GM18858 (cell line): ENCODE data around the gene SETDB2.

Experiments used
- ATAC-seq: cut with Tn5 transposase; IDR thresholded peaks from one replicate; pipeline ENCODE4 v1.9.1; 2021; ENCODE audit not compliant: unreplicated experiment

SETDB2 gene

DNA sequence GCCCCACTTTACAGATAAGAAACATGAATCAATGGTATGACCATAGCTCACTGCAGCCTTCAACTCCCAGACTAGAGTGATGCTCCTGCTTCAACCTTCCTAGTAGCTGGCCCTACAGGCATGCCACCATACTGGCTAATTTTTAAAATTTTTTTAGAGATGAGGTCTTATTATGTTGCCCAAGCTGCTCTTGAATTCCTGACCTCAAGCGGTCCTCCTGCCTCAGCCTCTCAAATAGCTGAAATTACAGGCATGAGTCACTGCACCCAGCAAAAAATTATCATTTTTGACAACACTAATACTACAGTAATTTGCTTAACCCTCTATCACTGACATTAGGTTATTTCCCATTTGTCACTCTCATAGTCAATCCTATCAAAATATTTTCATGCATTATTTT, 15.0 kb upstream of the SETDB2 start:
- ATAC-seq = no peak

- ATAC-seq = no peak
Measured at GRCh38 chr13:49435992-49436391, 8.1 kb upstream of the SETDB2 start.

GRCh38 chr13:49436890-49437289, 7.2 kb upstream of the SETDB2 start:
- no peak for ATAC-seq

- no peak for ATAC-seq
Measured at GRCh38 chr13:49437705-49438104, 6.4 kb upstream of the SETDB2 start.

DNA sequence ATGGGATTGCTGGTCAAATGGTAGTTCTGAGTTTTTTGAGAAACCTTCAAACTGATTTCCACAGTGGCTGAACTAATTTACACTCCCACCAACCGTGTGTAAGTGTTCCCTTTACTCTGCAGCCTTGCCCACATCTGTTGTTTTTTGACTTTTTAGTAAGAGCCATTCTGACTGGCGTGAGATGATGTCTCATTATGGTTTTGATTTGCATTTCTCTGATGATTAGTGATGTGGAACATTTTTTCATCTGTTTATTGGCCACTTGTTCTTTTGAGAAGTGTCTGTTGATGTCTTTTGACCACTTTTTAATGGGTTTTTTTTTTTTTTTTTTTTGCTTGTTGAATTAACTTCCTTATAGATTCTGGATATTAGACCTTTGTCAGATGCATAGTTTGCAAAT, 4.5 kb upstream of the SETDB2 start:
- ATAC-seq = no peak

GRCh38 chr13:49441312-49441711, 2.8 kb upstream of the SETDB2 start:
- no peak for ATAC-seq

DNA sequence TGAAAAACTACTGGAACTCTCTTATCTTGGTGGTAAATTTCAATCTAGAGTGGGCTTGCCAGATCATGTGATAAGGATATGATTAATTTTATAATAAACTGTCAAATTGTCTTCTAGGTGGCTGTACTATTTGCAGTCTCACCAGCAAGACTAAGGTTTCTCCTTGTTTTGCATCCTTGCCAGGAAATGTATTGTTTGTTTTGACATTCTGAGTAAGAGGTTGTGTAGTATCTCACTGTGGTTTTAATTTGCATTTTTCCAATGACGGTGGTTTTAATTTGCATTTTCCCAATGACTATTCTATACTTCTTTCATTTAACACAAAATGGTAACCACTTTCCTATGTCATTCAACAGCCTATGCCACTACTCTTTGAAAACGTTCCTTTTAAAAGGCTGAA, 2.2 kb upstream of the SETDB2 start:
- ATAC-seq = no peak

DNA sequence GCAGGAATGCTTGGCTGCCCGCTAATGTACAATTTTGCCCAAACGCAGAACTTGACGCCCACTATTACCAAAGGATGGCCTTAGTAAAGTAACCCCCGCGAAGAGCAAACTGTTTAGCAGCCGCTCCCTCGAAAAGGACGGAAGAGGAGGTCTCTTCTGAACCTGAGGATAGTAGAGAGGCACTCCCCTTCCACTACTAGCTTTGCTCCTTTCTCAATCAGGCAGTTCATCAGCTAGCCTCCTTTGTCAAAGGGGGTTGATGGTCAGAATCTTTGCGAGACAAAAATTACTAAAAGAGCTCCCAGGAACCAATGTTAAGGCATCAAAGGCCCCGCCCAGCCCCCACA, 744 bp upstream of the SETDB2 start:
- no peak for ATAC-seq

DNA sequence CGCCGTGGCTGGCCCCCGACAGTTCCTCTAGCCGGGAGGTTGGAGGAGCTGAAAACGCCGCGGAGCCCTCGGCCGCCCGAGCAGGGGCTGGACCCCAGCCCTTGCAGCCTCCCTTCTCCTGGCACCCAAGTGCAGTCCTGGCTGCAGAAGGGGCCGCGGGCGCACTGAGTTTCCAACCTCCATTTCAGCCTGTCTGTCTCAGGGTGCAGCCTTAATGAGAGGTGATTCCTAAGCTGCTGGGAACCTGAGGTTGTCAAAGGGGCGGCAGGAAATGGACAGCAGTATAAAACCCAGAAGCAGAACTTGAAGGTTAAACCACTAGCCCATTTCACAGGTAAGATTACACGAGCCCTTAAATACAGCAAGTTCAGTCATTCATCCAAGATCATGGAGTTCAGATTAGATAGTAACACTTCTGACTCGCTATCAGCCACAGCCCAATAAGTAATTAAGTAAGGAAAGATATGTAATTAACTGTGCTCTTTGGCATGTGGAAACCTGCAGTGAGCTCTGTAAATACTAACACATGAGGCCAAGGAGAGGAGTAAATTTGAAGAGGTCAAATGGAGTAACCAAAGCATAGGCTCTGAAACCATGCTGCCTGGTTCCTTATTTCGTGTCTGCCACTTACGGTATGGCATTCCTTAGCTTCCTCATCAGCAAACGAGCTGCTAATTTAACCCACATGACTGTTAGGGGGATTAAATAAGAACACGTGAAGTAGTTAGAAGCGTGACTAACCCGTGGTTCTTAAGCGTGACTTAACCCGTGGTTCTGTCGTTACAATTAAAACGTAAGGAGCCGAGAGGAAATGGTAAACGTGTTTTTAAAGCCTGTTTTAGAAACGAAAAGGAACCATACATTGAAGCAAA, 686 bp downstream of the SETDB2 start:
- peak; percentile 0 for ATAC-seq

GRCh38 chr13:49446473-49446872, 2.4 kb downstream of the SETDB2 start:
- ATAC-seq = no peak

DNA sequence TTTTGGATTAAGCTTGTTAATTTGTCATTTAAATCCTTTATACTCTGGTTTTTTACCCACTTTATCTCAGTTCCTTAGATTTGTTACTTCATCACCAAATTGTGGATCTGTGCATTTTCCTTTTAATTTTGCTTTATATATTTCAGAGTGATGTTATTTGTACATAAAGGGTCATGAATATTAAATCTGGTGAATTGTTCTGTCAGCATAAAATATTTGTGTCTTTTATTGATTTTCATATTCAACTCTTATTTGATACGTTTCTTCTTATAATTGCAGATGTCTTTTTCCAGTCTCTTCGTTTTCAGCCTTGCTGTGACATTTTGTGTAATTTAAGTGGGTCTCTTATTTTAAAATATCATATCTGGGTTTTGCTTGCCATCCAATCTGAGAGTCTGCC, 4.7 kb downstream of the SETDB2 start:
- no peak for ATAC-seq

DNA sequence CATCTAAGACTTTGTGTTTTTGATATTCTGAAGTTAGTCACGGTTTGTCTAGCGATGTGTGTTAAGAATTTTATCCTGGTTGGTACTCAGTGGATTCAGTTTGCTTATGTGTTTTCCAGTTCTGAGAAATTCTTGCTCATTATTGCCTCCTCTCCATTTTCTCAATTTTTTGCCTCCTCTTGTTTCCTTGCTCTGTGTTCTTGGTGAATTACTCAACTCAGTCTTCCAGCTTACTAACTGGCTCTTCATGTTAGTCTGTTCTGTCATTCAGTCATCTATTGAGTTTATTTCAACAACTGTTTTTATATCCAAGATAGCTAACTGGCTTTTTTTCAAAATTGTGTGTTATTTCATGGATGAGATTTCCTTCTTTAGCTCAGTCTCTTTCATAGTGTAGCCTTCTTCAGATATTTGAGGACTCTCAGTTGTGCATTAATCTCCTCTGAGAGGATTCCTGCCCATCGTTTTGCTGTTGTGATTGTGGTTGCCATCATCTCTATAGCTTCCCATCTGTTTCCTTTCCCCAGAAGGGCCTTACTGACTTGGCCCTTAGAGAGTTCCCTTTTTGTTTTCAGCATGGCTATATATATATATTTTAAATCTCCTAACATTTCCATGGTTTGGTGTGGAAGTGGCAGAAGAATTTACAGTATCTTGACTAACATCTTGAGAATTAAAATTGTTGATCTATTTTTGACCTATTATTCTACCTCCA, 6.2 kb downstream of the SETDB2 start:
- ATAC-seq = no peak

DNA sequence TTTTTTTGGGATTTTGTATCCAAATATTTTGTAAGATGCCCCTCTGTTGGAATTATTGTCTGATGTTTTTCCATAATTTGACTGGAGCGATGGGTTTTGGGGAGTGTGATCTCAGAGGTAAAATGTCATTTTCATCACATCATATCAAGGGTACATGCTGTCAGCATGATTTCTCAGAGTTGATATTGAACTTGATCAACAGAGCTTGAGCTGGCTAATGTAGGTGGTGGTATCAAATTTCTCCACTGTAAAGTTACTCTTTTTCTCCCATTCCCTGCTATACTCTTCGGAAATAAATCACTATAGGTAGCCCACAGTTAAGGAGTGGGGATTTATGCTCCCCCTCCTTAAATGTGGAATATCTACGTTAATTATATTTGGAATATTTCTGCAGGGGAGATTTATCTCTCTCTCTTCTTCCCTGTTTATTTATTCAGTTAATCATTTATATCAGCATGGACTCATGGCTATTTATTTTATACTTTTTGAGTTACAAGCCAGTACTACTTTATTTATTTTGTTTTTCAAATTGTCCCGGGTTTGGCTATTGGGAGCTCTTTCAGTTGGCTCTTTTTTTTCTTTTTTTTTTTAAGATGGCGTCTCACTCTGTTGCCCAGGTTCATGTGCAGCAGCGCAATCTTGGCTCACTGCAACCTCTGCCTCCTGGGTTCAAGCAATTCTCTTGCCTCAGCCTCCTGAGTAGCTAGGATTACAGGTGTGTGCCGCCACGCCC, 8.8 kb downstream of the SETDB2 start:
- no peak for ATAC-seq

DNA sequence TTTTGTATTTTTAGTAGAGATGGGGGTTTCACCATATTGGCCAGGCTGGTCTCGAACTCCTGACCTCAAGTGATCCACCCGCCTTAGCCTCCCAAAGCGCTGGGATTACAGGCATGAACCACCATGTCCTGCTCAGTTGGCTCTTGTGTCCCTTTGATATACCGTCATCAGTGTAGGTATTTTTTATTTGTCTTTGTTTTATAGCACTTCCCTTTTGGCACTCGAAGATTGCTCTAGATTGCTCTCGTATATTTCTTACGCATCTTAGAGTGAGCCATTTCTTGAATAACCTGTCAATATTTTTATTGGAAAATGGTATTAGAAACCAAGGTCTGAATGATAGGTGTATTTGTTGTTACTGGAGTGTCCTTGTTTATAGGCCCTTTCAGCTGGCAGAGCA, 9.4 kb downstream of the SETDB2 start:
- no peak for ATAC-seq

GRCh38 chr13:49454388-49455006, 10.4 kb downstream of the SETDB2 start:
- peak; percentile 95 for ATAC-seq

DNA sequence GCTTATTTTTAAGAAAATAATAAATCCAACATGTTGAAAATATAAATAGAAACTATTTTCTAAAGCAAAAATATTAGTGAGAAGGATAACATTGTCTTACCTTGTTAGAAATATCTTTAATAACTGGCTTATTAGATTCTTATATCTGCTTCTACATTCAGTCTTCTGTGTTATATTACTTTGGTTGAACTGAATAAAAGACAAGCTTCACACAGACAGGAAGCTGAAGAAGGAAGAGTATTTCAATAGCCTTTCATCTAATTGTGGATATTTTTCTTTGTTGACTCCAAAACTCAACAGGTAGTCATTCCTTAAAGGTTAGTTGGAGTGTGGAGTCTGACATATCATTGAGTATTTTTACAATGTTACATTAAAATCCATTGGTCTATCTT, 10.9 kb downstream of the SETDB2 start:
- ATAC-seq = no peak

- no peak for ATAC-seq
Measured at GRCh38 chr13:49456156-49456555, 12.1 kb downstream of the SETDB2 start.

GRCh38 chr13:49457221-49457620, 13.1 kb downstream of the SETDB2 start:
- no peak for ATAC-seq

DNA sequence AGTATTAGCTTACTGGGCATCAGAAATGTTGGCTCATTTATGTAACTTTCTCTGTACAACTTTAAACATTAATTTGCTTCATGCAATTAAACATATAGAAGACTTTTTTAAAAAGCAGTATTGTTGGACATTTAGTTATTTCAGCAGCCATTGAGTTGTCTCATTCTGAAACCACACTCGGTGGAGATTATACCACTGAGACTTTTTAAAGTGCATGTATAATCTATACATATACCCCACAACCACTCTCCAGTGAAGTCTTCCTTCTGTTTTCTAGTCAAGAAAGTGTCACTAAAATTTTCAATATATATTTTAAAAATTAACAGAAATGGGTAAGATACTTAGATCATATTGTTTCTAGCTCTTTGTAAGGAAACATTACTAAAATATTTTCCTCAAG, 15.5 kb downstream of the SETDB2 start:
- no peak for ATAC-seq

GRCh38 chr13:49464085-49464484, 20.0 kb downstream of the SETDB2 start:
- ATAC-seq = no peak

GRCh38 chr13:49464621-49465325, 20.7 kb downstream of the SETDB2 start:
- no peak for ATAC-seq
